CD4-positive, alpha-beta T cell (primary cell): Measurements from ENCODE around the gene REPIN1. TPM values are rescaled to one million over a fixed set of nuclear protein-coding genes. Genes with fewer than 3 reads are reported as not detected.

Experiments used
- ATAC-seq: fragments of 200-7000 bp; cut with Tn5 transposase; one replicate; pipeline ENCODE4 v1.10.0; 2022; ENCODE audit warnings: mild to moderate bottlenecking; ENCODE audit not compliant: poor library complexity
- CTCF ChIA-PET: fragments of 350-600 bp; sonication (Branson Sonifier 250); formaldehyde crosslinking; loops from one replicate; lab custom pipeline; 2021; ENCODE audit warnings: antibody characterized with exemption, inconsistent platforms; lab: Charles Lee
- POLR2A ChIA-PET: fragments of 350-600 bp; sonication (Branson Sonifier 250); formaldehyde crosslinking; loops from one replicate; lab custom pipeline; 2021; ENCODE audit warnings: antibody characterized with exemption, inconsistent platforms; lab: Charles Lee
- DNase-seq, 14 experiments: peaks; one replicate each; pipeline ENCODE4 v3.0.0-alpha.2; 2013 to 2020; ENCODE audit warnings: mixed read lengths in 2 of 14
- H3K27ac ChIP-seq, 2 donors: one replicate each; pipeline versions ENCODE4 v1.5.1 to v1.7.0; 2013; ENCODE audit warnings: low read length in 2 of 2, low read depth in 1 of 2, mild to moderate bottlenecking in 1 of 2
- H3K27me3 ChIP-seq, 2 experiments: 1 replicate in 1 of 2; 2 replicates in 1 of 2; pipeline versions ENCODE4 v1.6.1 to v1.7.0; 2013; ENCODE audit warnings: low read length in 2 of 2, control low read depth in 1 of 2, mild to moderate bottlenecking in 1 of 2, moderate library complexity in 1 of 2; ENCODE audit not compliant: insufficient read depth in 2 of 2, control insufficient read depth in 1 of 2
- H3K36me3 ChIP-seq: one replicate; pipeline ENCODE4 v1.6.1; 2013; ENCODE audit warnings: low read length, control low read depth; ENCODE audit not compliant: insufficient read depth
- H3K4me1 ChIP-seq: one replicate; pipeline ENCODE4 v1.6.1; 2013; ENCODE audit warnings: low read length, control low read depth; ENCODE audit not compliant: insufficient read depth
- H3K4me3 ChIP-seq: one replicate; pipeline ENCODE4 v1.5.1; 2013; ENCODE audit warnings: mild to moderate bottlenecking, low read length, moderate library complexity
- H3K9me3 ChIP-seq, 2 experiments: 1 replicate in 1 of 2; 2 replicates in 1 of 2; pipeline versions ENCODE4 v1.6.1 to v1.7.0; 2013; ENCODE audit warnings: low read length in 2 of 2, mild to moderate bottlenecking in 2 of 2, control low read depth in 1 of 2, moderate library complexity in 1 of 2; ENCODE audit not compliant: control insufficient read depth in 1 of 2, insufficient read depth in 1 of 2
- H3K27ac Mint-ChIP-seq: one replicate; pipeline ENCODE4 v1.8.0; 2020; ENCODE audit warnings: mixed read lengths
- H3K27me3 Mint-ChIP-seq: one replicate; pipeline ENCODE4 v1.8.0; 2021; ENCODE audit warnings: mixed read lengths
- H3K36me3 Mint-ChIP-seq: one replicate; pipeline ENCODE4 v1.8.0; 2021; ENCODE audit warnings: low read depth, mixed read lengths
- H3K4me1 Mint-ChIP-seq: one replicate; pipeline ENCODE4 v1.8.0; 2021; ENCODE audit warnings: low read depth, mixed read lengths
- H3K4me3 Mint-ChIP-seq: one replicate; pipeline ENCODE4 v1.8.0; 2020; ENCODE audit warnings: mild to moderate bottlenecking, mixed read lengths
- H3K9me3 Mint-ChIP-seq: one replicate; pipeline ENCODE4 v1.8.0; 2020; ENCODE audit warnings: mixed read lengths
- intact Hi-C, 2 experiments: fragments of 100-400 bp; cut with DNase I in 1 of 2; cut with micrococcal nuclease in 1 of 2; formaldehyde crosslinking; loops; one replicate each; pipeline versions ENCODE4 v1.15.1 to v1.9.0; 2023 to 2025; cut with DNase I, micrococcal nuclease
- total RNA-seq, 174 experiments: library from RNA in 2 of 174; stranded (reverse) in 2 of 174; gene quantifications; one replicate each; pipeline ENCODE4 v1.2.3 and lab custom pipeline; 2021 to 2026
- TF ChIP-seq, protein P1 (sequence below): fragments of 200-600 bp; IDR thresholded peaks from one replicate; pipeline ENCODE4 v1.8.0; 2022; ENCODE audit warnings: antibody characterized with exemption, mild to moderate bottlenecking

REPIN1 gene
- total RNA-seq, 2 experiments from 2014 or later, result 58.2 to 59.8 TPM

DNA sequence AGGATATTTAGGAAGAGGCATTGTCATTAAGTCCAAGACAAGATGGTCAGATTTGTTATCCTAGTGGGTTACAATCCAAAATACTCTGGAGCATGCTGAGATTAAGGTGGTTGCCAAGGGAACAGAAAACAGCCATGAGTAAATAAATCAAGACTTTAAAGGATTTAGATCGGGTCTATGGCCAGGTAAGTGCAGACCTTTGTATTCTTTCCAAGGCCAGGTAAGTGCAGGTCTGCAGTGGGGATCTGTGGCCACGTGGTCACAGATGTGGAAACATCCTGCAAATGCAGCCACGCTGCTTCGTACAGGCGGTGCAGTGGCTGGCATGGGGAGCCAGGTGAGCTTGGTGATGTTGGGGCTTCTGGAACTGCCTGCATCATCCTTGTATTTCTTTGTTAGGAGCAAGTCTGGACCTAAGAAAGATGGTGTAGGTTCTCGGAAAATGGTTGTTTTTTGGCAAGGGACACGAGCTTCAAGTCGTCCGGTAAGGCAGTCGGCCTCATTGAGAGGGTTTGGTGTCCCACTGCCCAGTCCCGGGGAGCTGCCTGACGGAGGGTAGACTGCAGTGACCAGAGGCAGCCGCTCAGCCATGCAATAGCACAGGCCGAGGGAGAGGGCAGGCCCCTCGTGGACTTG, 32.3 kb downstream of the REPIN1 start:
- ChIA-PET CTCF (interaction anchor here (1.2 kb wide), 1 partner anchor 44 kb away, joined by 4 read pairs; no protein-coding TSS in a partner anchor), POLR2A (no interaction called here)
- H3K27me3 Mint-ChIP-seq, result no peaks in the 10 kb centered on the region
- Histone ChIP-seq H3K27me3 (no peaks in the 10 kb centered on the region), H3K27ac (no peak overlapping the region), H3K36me3 (peaks cover 7% of the 10 kb centered on the region), H3K4me1 (peaks cover 22% of the 10 kb centered on the region), H3K9me3 (no peaks in the 10 kb centered on the region), H3K4me3 (no peak overlapping the region)
- intact Hi-C loops, result no loop called here
- TF ChIP-seq, protein P1, sequence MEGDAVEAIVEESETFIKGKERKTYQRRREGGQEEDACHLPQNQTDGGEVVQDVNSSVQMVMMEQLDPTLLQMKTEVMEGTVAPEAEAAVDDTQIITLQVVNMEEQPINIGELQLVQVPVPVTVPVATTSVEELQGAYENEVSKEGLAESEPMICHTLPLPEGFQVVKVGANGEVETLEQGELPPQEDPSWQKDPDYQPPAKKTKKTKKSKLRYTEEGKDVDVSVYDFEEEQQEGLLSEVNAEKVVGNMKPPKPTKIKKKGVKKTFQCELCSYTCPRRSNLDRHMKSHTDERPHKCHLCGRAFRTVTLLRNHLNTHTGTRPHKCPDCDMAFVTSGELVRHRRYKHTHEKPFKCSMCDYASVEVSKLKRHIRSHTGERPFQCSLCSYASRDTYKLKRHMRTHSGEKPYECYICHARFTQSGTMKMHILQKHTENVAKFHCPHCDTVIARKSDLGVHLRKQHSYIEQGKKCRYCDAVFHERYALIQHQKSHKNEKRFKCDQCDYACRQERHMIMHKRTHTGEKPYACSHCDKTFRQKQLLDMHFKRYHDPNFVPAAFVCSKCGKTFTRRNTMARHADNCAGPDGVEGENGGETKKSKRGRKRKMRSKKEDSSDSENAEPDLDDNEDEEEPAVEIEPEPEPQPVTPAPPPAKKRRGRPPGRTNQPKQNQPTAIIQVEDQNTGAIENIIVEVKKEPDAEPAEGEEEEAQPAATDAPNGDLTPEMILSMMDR, result no peak
- peak overlapping the region; percentile 43 for H3K27ac Mint-ChIP-seq
- no peak overlapping the region for H3K4me3 Mint-ChIP-seq
- DNase-seq, result peak in 1 of 14 experiments; percentile 8
- ATAC-seq, result no peak
- H3K36me3 Mint-ChIP-seq, result peaks cover 10% of the 10 kb centered on the region
- H3K9me3 Mint-ChIP-seq, result no peaks in the 10 kb centered on the region
- H3K4me1 Mint-ChIP-seq, result peaks cover 22% of the 10 kb centered on the region

DNA sequence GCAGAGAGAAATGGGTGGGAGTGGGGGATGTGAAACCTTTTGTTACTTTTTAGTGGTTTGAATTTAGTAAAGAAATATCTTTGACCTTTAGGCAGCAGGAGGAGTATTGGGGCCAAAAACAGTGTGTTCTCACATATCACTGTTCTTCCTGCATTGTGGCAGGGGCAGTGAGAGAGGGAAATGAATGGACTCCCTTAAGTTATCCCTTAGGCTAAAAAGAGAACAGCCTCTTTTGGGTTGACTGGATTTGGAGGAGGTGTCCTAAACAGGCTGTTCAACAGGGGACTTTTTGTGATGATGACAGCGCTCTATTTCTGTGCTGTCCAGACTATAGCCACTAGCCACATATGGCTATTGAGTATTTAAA, 32.8 kb downstream of the REPIN1 start:
- H3K36me3 Mint-ChIP-seq, result peaks cover 11% of the 10 kb centered on the region
- peaks cover 27% of the 10 kb centered on the region for H3K4me1 Mint-ChIP-seq
- TF ChIP-seq, protein P1, result no peak
- ATAC-seq (no peak), DNase-seq (no peak)
- peaks cover 25% of the 10 kb centered on the region for H3K4me1 ChIP-seq
- H3K27me3 Mint-ChIP-seq, result no peaks in the 10 kb centered on the region
- H3K9me3 Mint-ChIP-seq, result no peaks in the 10 kb centered on the region
- peaks cover 6% of the 10 kb centered on the region for H3K36me3 ChIP-seq
- intact Hi-C loops, result no loop called here
- no peak overlapping the region for H3K27ac ChIP-seq
- no peak overlapping the region for H3K4me3 ChIP-seq
- no peaks in the 10 kb centered on the region for H3K9me3 ChIP-seq
- POLR2A ChIA-PET, result interaction anchor here (0.9 kb wide), 1 partner anchor 24 kb away, joined by 3 read pairs; no protein-coding TSS in a partner anchor
- H3K4me3 Mint-ChIP-seq, result no peak overlapping the region
- peak overlapping the region; percentile 43 for H3K27ac Mint-ChIP-seq
- CTCF ChIA-PET, result interaction anchor here (1.2 kb wide), 1 partner anchor 44 kb away, joined by 4 read pairs; no protein-coding TSS in a partner anchor
- no peaks in the 10 kb centered on the region for H3K27me3 ChIP-seq

DNA sequence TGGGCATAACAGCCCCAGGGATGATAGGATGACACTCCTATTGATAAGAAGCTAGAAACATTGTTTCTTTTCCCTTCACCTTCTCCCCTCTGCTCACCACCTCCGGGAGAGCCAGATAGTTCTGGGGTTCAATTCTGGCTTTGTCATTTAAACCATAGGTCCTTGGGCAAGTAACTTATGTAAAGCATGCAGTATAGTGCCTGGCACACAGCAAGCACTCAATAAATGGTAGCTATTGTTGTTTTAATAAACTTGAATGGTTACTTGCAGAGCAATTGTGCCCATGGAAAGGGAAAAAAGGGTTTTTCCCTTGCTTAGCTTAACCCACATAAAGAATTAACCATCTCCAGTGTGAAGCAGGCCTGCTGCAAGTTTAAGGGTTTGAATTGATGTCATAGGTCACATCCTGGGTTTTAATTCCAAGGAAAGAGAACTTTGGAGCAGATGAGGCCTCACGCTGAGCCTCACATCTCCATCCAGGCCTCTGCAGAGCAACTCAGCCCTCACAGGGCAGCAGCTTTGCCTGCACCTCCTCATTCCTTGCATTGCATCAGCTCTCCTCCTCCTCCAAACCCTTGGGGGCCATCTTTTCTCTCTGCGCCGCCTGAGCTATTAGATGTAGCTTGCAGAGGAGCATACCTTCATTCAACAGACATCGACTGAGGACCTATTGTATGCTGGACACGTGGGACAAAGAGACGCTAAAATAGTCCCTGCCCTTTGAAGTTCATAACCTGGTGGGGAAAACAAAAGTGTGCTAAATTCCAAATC, 33.4 kb downstream of the REPIN1 start:
- ChIA-PET POLR2A (interaction anchor here (0.9 to 6.0 kb wide), 2 partner anchors 25 to 34 kb away, joined by 3 to 76 read pairs; partner anchors contain the start of gene REPIN1), CTCF (interaction anchor here (1.2 to 1.3 kb wide), 2 partner anchors 9 to 45 kb away, joined by 3 to 4 read pairs; no protein-coding TSS in a partner anchor)
- H3K4me3 Mint-ChIP-seq, result peak overlapping the region; percentile 71

More for the DNA sequence above, 33.4 kb downstream of the REPIN1 start:
- Histone ChIP-seq H3K4me3 (no peak overlapping the region), H3K27me3 (no peaks in the 10 kb centered on the region), H3K9me3 (no peaks in the 10 kb centered on the region), H3K27ac (no peak overlapping the region), H3K36me3 (peaks cover 3% of the 10 kb centered on the region), H3K4me1 (peaks cover 30% of the 10 kb centered on the region)
- H3K4me1 Mint-ChIP-seq, result peaks cover 31% of the 10 kb centered on the region
- DNase-seq (peak in 1 of 14 experiments; percentile 2), ATAC-seq (no peak)
- no peaks in the 10 kb centered on the region for H3K9me3 Mint-ChIP-seq
- intact Hi-C loops, result loop anchor here in 1 of 2 experiments (2.0 kb wide), 1 partner anchor 21 kb away; no protein-coding TSS in a partner anchor
- no peaks in the 10 kb centered on the region for H3K27me3 Mint-ChIP-seq
- H3K27ac Mint-ChIP-seq, result no peak overlapping the region
- TF ChIP-seq, protein P1, result no peak
- H3K36me3 Mint-ChIP-seq, result peaks cover 14% of the 10 kb centered on the region
